Loucy (cell line): ENCODE data around the gene CXCL17.

Source experiments
- H2AFZ ChIP-seq: fragments of 200-600 bp; sonication (generic); 2 replicates; pipeline ENCODE4 v1.6.0; 2016; ENCODE audit warnings: antibody characterized with exemption, mild to moderate bottlenecking, low read length, moderate library complexity
- H3F3A ChIP-seq: fragments of 200-600 bp; 2 replicates; pipeline ENCODE4 v1.6.0; 2016; ENCODE audit warnings: antibody characterized with exemption, low read depth, mild to moderate bottlenecking
- H3K27me3 ChIP-seq: fragments of 200-600 bp; sonication (generic); 2 replicates; pipeline ENCODE4 v1.6.1; 2014; ENCODE audit warnings: low read length, mild to moderate bottlenecking; ENCODE audit not compliant: insufficient read depth, poor library complexity, severe bottlenecking
- H3K36me3 ChIP-seq: fragments of 200-600 bp; sonication (generic); 2 replicates; pipeline ENCODE4 v1.6.1; 2016; ENCODE audit warnings: low read length; ENCODE audit not compliant: insufficient read depth
- H3K4me1 ChIP-seq: fragments of 200-600 bp; sonication (generic); 2 replicates; pipeline ENCODE4 v1.5.1; 2014; ENCODE audit warnings: low read length, mild to moderate bottlenecking; ENCODE audit not compliant: insufficient read depth, poor library complexity, severe bottlenecking
- H3K4me2 ChIP-seq: fragments of 200-600 bp; sonication (generic); 2 replicates; pipeline ENCODE4 v1.6.0; 2014; ENCODE audit warnings: antibody characterized with exemption, low read length, low read depth, mild to moderate bottlenecking; ENCODE audit not compliant: poor library complexity, severe bottlenecking
- H3K4me3 ChIP-seq: fragments of 200-600 bp; sonication (generic); 2 replicates; pipeline ENCODE4 v1.5.1; 2014; ENCODE audit warnings: low read length, mild to moderate bottlenecking, mixed read lengths; ENCODE audit not compliant: poor library complexity, severe bottlenecking
- H3K79me2 ChIP-seq: fragments of 200-600 bp; sonication (generic); 2 replicates; pipeline ENCODE4 v1.6.1; 2014; ENCODE audit warnings: low read length; ENCODE audit not compliant: insufficient read depth
- H3K9ac ChIP-seq: fragments of 200-600 bp; sonication (generic); 2 replicates; pipeline ENCODE4 v1.6.0; 2014; ENCODE audit warnings: mild to moderate bottlenecking, low read depth, low read length, moderate library complexity; ENCODE audit not compliant: poor library complexity, severe bottlenecking
- H3K9me2 ChIP-seq: fragments of 200-600 bp; sonication (generic); replicated peaks from 2 replicates; pipeline ENCODE4 v1.6.1; 2016; ENCODE audit warnings: low read depth, low read length, mixed read lengths
- H3K9me3 ChIP-seq: fragments of 200-600 bp; sonication (generic); 2 replicates; pipeline ENCODE4 v1.6.1; 2014; ENCODE audit warnings: mild to moderate bottlenecking, antibody characterized with exemption, low read length, low read depth; ENCODE audit not compliant: insufficient read depth
- H4K20me1 ChIP-seq: fragments of 200-600 bp; sonication (generic); 2 replicates; pipeline ENCODE4 v1.6.0; 2014; ENCODE audit warnings: antibody characterized with exemption, low read length, mild to moderate bottlenecking; ENCODE audit not compliant: insufficient read depth, poor library complexity, severe bottlenecking
- EZH2phosphoT487 ChIP-seq: fragments of 200-600 bp; IDR thresholded peaks from 2 replicates; pipeline ENCODE4 v1.6.1; 2018; ENCODE audit warnings: antibody characterized with exemption, mild to moderate bottlenecking, moderate library complexity, borderline replicate concordance
- TF ChIP-seq, protein P1 (sequence below): fragments of 200-600 bp; sonication (generic); conservative IDR thresholded peaks from 2 replicates; pipeline ENCODE4 v1.5.1; 2014; ENCODE audit warnings: mild to moderate bottlenecking, antibody characterized with exemption, low read length

CXCL17 gene

DNA sequence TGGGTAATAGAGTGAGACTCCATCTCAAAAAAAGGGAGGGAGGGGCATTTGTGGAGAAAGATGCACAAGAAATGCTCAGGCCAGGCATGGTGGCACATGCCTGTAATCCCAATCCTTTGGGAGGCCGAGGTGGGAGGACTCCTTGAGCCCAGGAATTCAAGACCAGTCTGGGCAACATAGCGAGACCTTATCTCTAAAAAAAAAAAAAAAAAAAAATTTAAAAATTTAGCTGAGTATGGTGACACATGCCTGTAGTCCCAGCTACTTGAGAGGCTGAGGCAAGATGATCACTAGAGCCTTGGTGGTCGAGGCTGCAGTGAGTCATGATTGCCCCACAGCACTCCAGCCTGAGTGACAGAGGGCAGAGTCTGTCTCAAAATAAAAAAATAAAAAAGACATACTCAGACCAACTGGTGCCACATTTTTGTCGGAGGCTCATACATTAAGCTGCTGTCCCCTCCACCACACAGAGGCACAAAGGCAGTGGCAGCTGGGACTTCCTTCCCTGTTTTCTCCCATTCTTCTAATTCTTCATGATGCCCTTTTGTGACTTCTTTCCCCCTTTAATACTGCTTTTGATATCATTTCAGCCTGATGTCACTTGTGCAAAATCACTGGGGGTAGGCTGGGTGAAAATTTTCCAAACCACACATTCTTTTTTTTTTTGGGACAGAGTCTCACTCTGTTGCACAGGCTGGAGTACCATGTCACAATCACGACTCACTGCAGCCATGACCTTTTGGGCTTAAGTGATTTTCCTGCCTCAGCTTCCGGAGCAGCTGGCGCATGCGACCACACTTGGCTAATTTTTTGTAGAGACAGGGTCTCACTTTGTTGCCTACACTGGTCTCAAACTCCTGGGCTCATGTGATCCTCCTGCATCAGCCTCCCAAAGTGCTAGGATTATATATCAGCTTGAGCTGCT, 26.8 kb upstream of the CXCL17 start:
- Histone ChIP-seq H2AFZ (no peak overlapping the region), H3K36me3 (no peaks in the 10 kb centered on the region), H3K27me3 (no peaks in the 10 kb centered on the region), H3K4me1 (peaks cover 8% of the 10 kb centered on the region), H3K9me3 (no peaks in the 10 kb centered on the region), H3K79me2 (no peaks in the 10 kb centered on the region), H3K9ac (no peak overlapping the region), H4K20me1 (no peaks in the 10 kb centered on the region), H3K4me2 (no peak overlapping the region), H3K9me2 (no peaks in the 10 kb centered on the region), H3F3A (no peaks in the 10 kb centered on the region), H3K4me3 (no peak overlapping the region)
- no peak for TF ChIP-seq EZH2phosphoT487
- TF ChIP-seq, protein P1, sequence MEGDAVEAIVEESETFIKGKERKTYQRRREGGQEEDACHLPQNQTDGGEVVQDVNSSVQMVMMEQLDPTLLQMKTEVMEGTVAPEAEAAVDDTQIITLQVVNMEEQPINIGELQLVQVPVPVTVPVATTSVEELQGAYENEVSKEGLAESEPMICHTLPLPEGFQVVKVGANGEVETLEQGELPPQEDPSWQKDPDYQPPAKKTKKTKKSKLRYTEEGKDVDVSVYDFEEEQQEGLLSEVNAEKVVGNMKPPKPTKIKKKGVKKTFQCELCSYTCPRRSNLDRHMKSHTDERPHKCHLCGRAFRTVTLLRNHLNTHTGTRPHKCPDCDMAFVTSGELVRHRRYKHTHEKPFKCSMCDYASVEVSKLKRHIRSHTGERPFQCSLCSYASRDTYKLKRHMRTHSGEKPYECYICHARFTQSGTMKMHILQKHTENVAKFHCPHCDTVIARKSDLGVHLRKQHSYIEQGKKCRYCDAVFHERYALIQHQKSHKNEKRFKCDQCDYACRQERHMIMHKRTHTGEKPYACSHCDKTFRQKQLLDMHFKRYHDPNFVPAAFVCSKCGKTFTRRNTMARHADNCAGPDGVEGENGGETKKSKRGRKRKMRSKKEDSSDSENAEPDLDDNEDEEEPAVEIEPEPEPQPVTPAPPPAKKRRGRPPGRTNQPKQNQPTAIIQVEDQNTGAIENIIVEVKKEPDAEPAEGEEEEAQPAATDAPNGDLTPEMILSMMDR, result no peak

DNA sequence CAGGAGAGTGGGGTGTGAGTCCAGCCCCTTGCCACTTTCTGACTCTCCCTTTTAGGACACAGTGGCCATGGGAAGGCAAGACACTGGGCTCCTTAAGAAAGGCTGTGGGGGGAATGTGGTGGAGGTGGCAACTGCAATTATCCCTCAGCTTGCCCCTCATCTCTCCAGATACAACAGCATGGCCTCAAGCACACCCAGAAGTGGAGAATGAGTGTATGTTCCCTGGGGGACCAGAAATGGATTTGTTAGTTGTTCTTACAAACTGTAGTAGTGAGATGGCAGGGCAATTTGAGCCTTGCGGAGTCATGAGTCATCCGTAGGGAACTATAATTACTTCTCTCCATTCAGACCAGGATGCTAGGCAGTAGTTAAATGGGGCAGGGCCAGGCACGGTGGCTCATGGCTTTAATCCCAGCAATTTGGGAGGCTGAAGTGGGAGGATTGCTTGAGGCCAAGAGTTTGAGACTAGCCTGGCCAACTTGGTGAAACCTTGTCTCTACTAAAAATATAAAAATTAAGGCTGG, 25.6 kb upstream of the CXCL17 start:
- H3K9ac ChIP-seq, result no peak overlapping the region
- H3K4me3 ChIP-seq, result no peak overlapping the region

DNA sequence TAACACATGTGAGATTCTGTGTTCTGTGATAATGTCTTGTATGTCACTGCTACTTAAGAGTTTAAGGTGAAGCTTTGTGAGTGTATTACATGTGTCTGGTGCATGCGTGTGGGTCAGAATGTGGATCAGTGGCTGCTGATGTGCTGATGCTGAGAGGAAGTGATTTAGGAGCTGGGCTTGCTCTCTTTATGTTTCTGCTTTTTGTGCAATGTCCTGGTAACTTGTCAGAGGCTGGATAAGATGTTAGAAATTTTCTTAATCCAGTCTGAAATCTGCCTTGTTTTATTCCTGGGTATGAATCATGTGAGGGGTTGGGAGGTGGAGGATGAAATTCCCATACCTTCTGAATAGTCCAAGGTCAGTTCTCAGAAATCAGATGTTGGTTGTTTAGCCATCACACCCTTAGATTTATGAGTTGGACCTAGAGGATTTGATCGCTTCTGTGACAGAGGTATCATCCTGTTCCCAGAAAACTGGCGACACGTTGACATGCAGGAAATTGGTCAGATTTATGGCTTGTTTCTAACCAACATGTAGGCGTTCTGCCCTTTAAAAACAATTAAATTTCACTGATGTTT, 24.5 kb upstream of the CXCL17 start:
- no peak overlapping the region for H3K4me3 ChIP-seq
- no peaks in the 10 kb centered on the region for H3K9me2 ChIP-seq
- TF ChIP-seq, protein P1, result no peak
- no peak for TF ChIP-seq EZH2phosphoT487
- H3K9me3 ChIP-seq, result no peaks in the 10 kb centered on the region
- no peaks in the 10 kb centered on the region for H4K20me1 ChIP-seq
- H3F3A ChIP-seq, result no peaks in the 10 kb centered on the region
- H3K9ac ChIP-seq, result no peak overlapping the region
- no peak overlapping the region for H2AFZ ChIP-seq
- no peak overlapping the region for H3K4me2 ChIP-seq
- H3K4me1 ChIP-seq, result peaks cover 8% of the 10 kb centered on the region
- H3K36me3 ChIP-seq, result no peaks in the 10 kb centered on the region
- H3K79me2 ChIP-seq, result no peaks in the 10 kb centered on the region
- no peaks in the 10 kb centered on the region for H3K27me3 ChIP-seq

More for the DNA sequence above, 25.6 kb upstream of the CXCL17 start:
- no peak for TF ChIP-seq EZH2phosphoT487
- TF ChIP-seq, protein P1, result no peak
- Histone ChIP-seq H3K4me1 (peaks cover 8% of the 10 kb centered on the region), H3F3A (no peaks in the 10 kb centered on the region), H2AFZ (no peak overlapping the region), H3K36me3 (no peaks in the 10 kb centered on the region), H3K27me3 (no peaks in the 10 kb centered on the region), H3K9me3 (no peaks in the 10 kb centered on the region), H3K4me2 (no peak overlapping the region), H3K79me2 (no peaks in the 10 kb centered on the region), H3K9me2 (no peaks in the 10 kb centered on the region), H4K20me1 (no peaks in the 10 kb centered on the region)
